ENCODE measurements around the gene TNS2.
"Not testable (repeated sequence)": the region's sequence is repeated elsewhere in the genome, so short reads cannot be mapped to it uniquely, and the experiment has no call there.

TNS2 gene

GRCh38 chr12:53094394-53094787, 44.5 kb downstream of the TNS2 start:
- no peak for DNase-seq

GRCh38 chr12:53094796-53095595, 45.1 kb downstream of the TNS2 start:
- not testable (repeated sequence) for DNase-seq

GRCh38 chr12:53095596-53095895, 45.7 kb downstream of the TNS2 start:
- not testable (repeated sequence) for DNase-seq

GRCh38 chr12:53096089-53096741, 46.4 kb downstream of the TNS2 start:
- DNase-seq = no peak

GRCh38 chr12:53096759-53097158, 46.9 kb downstream of the TNS2 start:
- DNase-seq = no peak

- peak in 2 of 14 donors; percentile 6 to 41 for DNase-seq
Measured at GRCh38 chr12:53097207-53097563, 47.3 kb downstream of the TNS2 start.

GRCh38 chr12:53097564-53098353, 47.9 kb downstream of the TNS2 start, which contains the start of gene IGFBP6:
IGFBP6 (plus strand) TSS chr12:53097667; CDS start chr12:53097718, 51 bp downstream.
- peak in 5 of 14 donors; percentile 30 to 54 (median 33) for DNase-seq

GRCh38 chr12:53098354-53098981, 48.6 kb downstream of the TNS2 start:
- no peak for DNase-seq

- DNase-seq = peak in 13 of 14 donors; percentile 8 to 76 (median 45)
Measured at GRCh38 chr12:53099071-53099882, 49.4 kb downstream of the TNS2 start.

- DNase-seq = no peak
Measured at GRCh38 chr12:53100466-53101151, 50.7 kb downstream of the TNS2 start.

- no peak for DNase-seq
Measured at GRCh38 chr12:53101266-53101665, 51.4 kb downstream of the TNS2 start.

GRCh38 chr12:53101931-53102781, 52.3 kb downstream of the TNS2 start:
- DNase-seq = no peak

GRCh38 chr12:53102883-53103807, 53.3 kb downstream of the TNS2 start, which contains the start of gene SOAT2:
SOAT2 (plus strand) TSS chr12:53103486; CDS start chr12:53103578, 92 bp downstream.
- no peak for DNase-seq

GRCh38 chr12:53103860-53104305, 54.0 kb downstream of the TNS2 start:
- DNase-seq = no peak

GRCh38 chr12:53105256-53105655, 55.4 kb downstream of the TNS2 start:
- no peak for DNase-seq

- no peak for DNase-seq
Measured at GRCh38 chr12:53105712-53106439, 56.0 kb downstream of the TNS2 start.

- no peak for DNase-seq
Measured at GRCh38 chr12:53107122-53107521, 57.3 kb downstream of the TNS2 start.

- DNase-seq = not testable (repeated sequence)
Measured at GRCh38 chr12:53112431-53112830, 62.6 kb downstream of the TNS2 start.
